ENCODE results near the gene DEUP1. TPM values are rescaled to one million over a fixed set of nuclear protein-coding genes. Genes with fewer than 3 reads are reported as not detected.

Gene DEUP1
- total RNA-seq, 3 donors from 2014 or later (not counting 1 experiment from before 2014, with no cell fraction given) = not detected

GRCh38 chr11:93477684-93478234 lies 147.2 kb downstream of the DEUP1 start:
- H3K9me3 ChIP-seq (ENCODE audit: control insufficient read depth, insufficient read depth, low read length) = no peaks in the 10 kb centered on the region
- no peaks in the 10 kb centered on the region for H3K27me3 ChIP-seq (ENCODE audit: control insufficient read depth, insufficient read depth, low read length)
- H3K4me3 Mint-ChIP-seq = no peak overlapping the region
- intact Hi-C loops (cut with micrococcal nuclease) = no loop called here
- DNase-seq (no peak), ATAC-seq (no peak)
- H3K9me3 Mint-ChIP-seq = no peaks in the 10 kb centered on the region
- TF ChIP-seq CTCF (IDR thresholded peaks at IDR 0.05) = no peak
- no peaks in the 10 kb centered on the region for H3K4me1 Mint-ChIP-seq
- H3K36me3 Mint-ChIP-seq = no peaks in the 10 kb centered on the region
- 98% methylated on average over 11 of the region's 11 CpGs for WGBS (ENCODE audit: insufficient coverage)
- no peak overlapping the region for H3K27ac Mint-ChIP-seq
- no peak overlapping the region for H3K27ac ChIP-seq (ENCODE audit: low read length)
- no peaks in the 10 kb centered on the region for H3K4me1 ChIP-seq (ENCODE audit: control insufficient read depth, insufficient read depth, low read length)
- H3K36me3 ChIP-seq (ENCODE audit: control insufficient read depth, insufficient read depth, low read length) = no peaks in the 10 kb centered on the region
- no peak overlapping the region for H3K4me3 ChIP-seq (ENCODE audit: low read length)
- H3K27me3 Mint-ChIP-seq (ENCODE audit: low read depth in 2 of 2) = no peaks in the 10 kb centered on the region

DNA sequence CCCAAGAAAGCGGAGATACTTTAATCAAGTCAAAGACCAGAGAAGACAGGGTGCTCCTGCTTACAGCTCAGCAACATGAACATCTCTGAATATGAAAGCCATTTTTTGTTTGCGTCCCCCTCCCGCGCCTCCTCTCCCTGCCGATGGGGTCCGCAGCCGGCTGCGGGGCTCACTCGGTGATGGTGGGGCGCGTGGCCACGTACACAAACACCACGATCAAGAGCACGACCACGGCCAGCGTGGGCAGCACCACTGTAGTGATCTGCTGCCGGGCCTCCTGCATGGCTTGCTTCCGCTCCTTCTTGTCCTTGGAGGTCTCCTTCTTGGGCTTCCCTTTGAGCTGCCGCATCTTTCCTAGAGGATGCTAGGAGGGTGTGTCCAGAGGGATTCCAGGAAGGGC lies 148.3 kb downstream of the DEUP1 start:
- 92% methylated on average over 19 of the region's 19 CpGs for WGBS (ENCODE audit: insufficient coverage)
- H3K27ac ChIP-seq (ENCODE audit: low read length) = no peak overlapping the region
- DNase-seq (no peak), ATAC-seq (no peak)
- no peaks in the 10 kb centered on the region for H3K36me3 ChIP-seq (ENCODE audit: control insufficient read depth, insufficient read depth, low read length)
- Mint-ChIP-seq H3K36me3 (no peaks in the 10 kb centered on the region), H3K27ac (no peak overlapping the region), H3K4me1 (no peaks in the 10 kb centered on the region), H3K9me3 (no peaks in the 10 kb centered on the region), H3K27me3 (ENCODE audit: low read depth in 2 of 2) (no peaks in the 10 kb centered on the region), H3K4me3 (no peak overlapping the region)
- no peak overlapping the region for H3K4me3 ChIP-seq (ENCODE audit: low read length)
- intact Hi-C loops (cut with micrococcal nuclease) = no loop called here
- H3K27me3 ChIP-seq (ENCODE audit: control insufficient read depth, insufficient read depth, low read length) = no peaks in the 10 kb centered on the region
- no peaks in the 10 kb centered on the region for H3K4me1 ChIP-seq (ENCODE audit: control insufficient read depth, insufficient read depth, low read length)
- TF ChIP-seq CTCF (IDR thresholded peaks at IDR 0.05) = no peak
- no peaks in the 10 kb centered on the region for H3K9me3 ChIP-seq (ENCODE audit: control insufficient read depth, insufficient read depth, low read length)

DNA sequence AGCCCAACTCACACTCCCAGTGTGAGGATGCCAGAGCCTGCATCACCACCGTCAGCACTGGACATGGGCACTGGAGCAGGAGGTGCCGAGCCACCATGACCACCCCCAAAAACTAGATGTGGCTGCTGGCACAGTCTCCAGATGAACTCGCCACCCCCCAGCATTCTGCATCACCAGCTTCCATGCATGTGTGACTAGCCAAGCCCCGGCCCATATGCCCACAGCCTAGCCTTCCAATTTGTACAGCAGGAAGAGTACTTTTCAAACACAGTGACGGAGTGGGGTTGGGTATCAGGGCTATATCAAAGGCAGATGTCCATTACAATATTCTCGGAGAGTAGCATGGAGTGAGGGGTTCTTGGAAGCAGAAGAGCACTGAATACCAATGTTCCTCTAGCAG lies 149.7 kb downstream of the DEUP1 start:
- no peak for TF ChIP-seq CTCF (IDR thresholded peaks at IDR 0.05)
- Histone ChIP-seq H3K9me3 (ENCODE audit: control insufficient read depth, insufficient read depth, low read length) (no peaks in the 10 kb centered on the region), H3K36me3 (ENCODE audit: control insufficient read depth, insufficient read depth, low read length) (no peaks in the 10 kb centered on the region), H3K4me3 (ENCODE audit: low read length) (no peak overlapping the region), H3K27me3 (ENCODE audit: control insufficient read depth, insufficient read depth, low read length) (no peaks in the 10 kb centered on the region), H3K4me1 (ENCODE audit: control insufficient read depth, insufficient read depth, low read length) (no peaks in the 10 kb centered on the region), H3K27ac (ENCODE audit: low read length) (no peak overlapping the region)
- no peaks in the 10 kb centered on the region for H3K9me3 Mint-ChIP-seq
- H3K27me3 Mint-ChIP-seq (ENCODE audit: low read depth in 2 of 2) = no peaks in the 10 kb centered on the region
- no peak overlapping the region for H3K4me3 Mint-ChIP-seq
- no peak for ATAC-seq
- no peaks in the 10 kb centered on the region for H3K36me3 Mint-ChIP-seq
- no peaks in the 10 kb centered on the region for H3K4me1 Mint-ChIP-seq
- DNase-seq = no peak
- H3K27ac Mint-ChIP-seq = no peak overlapping the region
- intact Hi-C loops (cut with micrococcal nuclease) = no loop called here
- WGBS (ENCODE audit: insufficient coverage) = 98% methylated on average over 6 of the region's 6 CpGs

DNA sequence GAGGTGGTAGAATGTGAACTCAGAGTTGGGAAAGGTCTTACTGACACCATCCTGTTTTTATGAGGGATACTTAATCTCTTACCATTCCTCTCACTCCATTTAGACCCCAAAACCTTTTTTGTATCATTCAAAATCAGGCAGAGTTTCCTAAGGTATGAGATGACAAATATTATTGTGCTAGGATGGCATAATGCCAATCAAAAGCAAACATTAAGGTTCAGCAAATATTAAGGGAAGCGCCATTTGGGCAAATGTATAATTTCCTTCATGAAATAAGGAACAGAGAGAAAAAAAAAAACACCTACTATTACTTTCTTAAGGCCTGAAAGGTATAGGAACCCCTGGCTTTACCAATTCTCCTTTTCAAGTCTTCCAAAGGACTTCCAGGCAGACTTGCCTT lies 150.2 kb downstream of the DEUP1 start:
- Mint-ChIP-seq H3K27me3 (ENCODE audit: low read depth in 2 of 2) (no peaks in the 10 kb centered on the region), H3K4me1 (no peaks in the 10 kb centered on the region), H3K36me3 (no peaks in the 10 kb centered on the region), H3K4me3 (no peak overlapping the region), H3K9me3 (no peaks in the 10 kb centered on the region), H3K27ac (no peak overlapping the region)
- Histone ChIP-seq H3K36me3 (ENCODE audit: control insufficient read depth, insufficient read depth, low read length) (no peaks in the 10 kb centered on the region), H3K27ac (ENCODE audit: low read length) (no peak overlapping the region), H3K4me1 (ENCODE audit: control insufficient read depth, insufficient read depth, low read length) (no peaks in the 10 kb centered on the region), H3K9me3 (ENCODE audit: control insufficient read depth, insufficient read depth, low read length) (no peaks in the 10 kb centered on the region), H3K27me3 (ENCODE audit: control insufficient read depth, insufficient read depth, low read length) (no peaks in the 10 kb centered on the region), H3K4me3 (ENCODE audit: low read length) (no peak overlapping the region)
- intact Hi-C loops (cut with micrococcal nuclease) = no loop called here
- whole genome bisulfite sequencing (ENCODE audit: insufficient coverage) = 100% methylated on average over 1 of the region's 1 CpG
- no peak for DNase-seq
- no peak for ATAC-seq
- no peak for TF ChIP-seq CTCF (IDR thresholded peaks at IDR 0.05)

All from natural killer cell (primary cell).